ENCODE results near the gene COL6A2. TPM values are rescaled to one million over a fixed set of nuclear protein-coding genes. Genes with fewer than 3 reads are reported as not detected.
"Not testable (repeated sequence)": the region's sequence is repeated elsewhere in the genome, so short reads cannot be mapped to it uniquely, and the experiment has no call there.

Gene COL6A2
- total RNA-seq, 1 donor from 2014 or later = 33.7 TPM

GRCh38 chr21:46124926-46125845, 27.3 kb downstream of the COL6A2 start:
- no peak for DNase-seq (ENCODE audit: low read depth in 2 of 2)

- DNase-seq (ENCODE audit: low read depth in 2 of 2) = no peak
Measured at GRCh38 chr21:46125846-46126301, 28.0 kb downstream of the COL6A2 start.

- no peak for DNase-seq (ENCODE audit: low read depth in 2 of 2)
Measured at GRCh38 chr21:46126309-46127238, 28.7 kb downstream of the COL6A2 start.

- DNase-seq (ENCODE audit: low read depth in 2 of 2) = no peak
Measured at GRCh38 chr21:46127239-46128105, 29.6 kb downstream of the COL6A2 start.

GRCh38 chr21:46128106-46128932, 30.4 kb downstream of the COL6A2 start:
- no peak for DNase-seq (ENCODE audit: low read depth in 2 of 2)

GRCh38 chr21:46128933-46129571, 31.1 kb downstream of the COL6A2 start:
- no peak for DNase-seq (ENCODE audit: low read depth in 2 of 2)

GRCh38 chr21:46129846-46130651, 32.1 kb downstream of the COL6A2 start:
- DNase-seq (ENCODE audit: low read depth in 2 of 2) = no peak

GRCh38 chr21:46130831-46131587, 33.1 kb downstream of the COL6A2 start:
- DNase-seq (ENCODE audit: low read depth in 2 of 2) = no peak

GRCh38 chr21:46131588-46131837, 33.6 kb downstream of the COL6A2 start:
- no peak for DNase-seq (ENCODE audit: low read depth in 2 of 2)

- no peak for DNase-seq (ENCODE audit: low read depth in 2 of 2)
Measured at GRCh38 chr21:46131838-46132651, 34.1 kb downstream of the COL6A2 start.

- no peak for DNase-seq (ENCODE audit: low read depth in 2 of 2)
Measured at GRCh38 chr21:46135782-46136395, 38.0 kb downstream of the COL6A2 start.

GRCh38 chr21:46136739-46137349, 38.9 kb downstream of the COL6A2 start:
- no peak for DNase-seq (ENCODE audit: low read depth in 2 of 2)

- DNase-seq (ENCODE audit: low read depth in 2 of 2) = no peak
Measured at GRCh38 chr21:46137908-46138307, 40.0 kb downstream of the COL6A2 start.

- DNase-seq (ENCODE audit: low read depth in 2 of 2) = no peak
Measured at GRCh38 chr21:46138383-46138970, 40.6 kb downstream of the COL6A2 start.

- DNase-seq (ENCODE audit: low read depth in 2 of 2) = no peak
Measured at GRCh38 chr21:46139686-46140085, 41.8 kb downstream of the COL6A2 start.

GRCh38 chr21:46140352-46141003, 42.6 kb downstream of the COL6A2 start:
- not testable (repeated sequence) for DNase-seq (ENCODE audit: low read depth in 2 of 2)

Data from lung microvascular endothelial cell (primary cell).